Uterus (tissue), 4 donors: ENCODE results near the gene ABTB1. TPM values are rescaled to one million over a fixed set of nuclear protein-coding genes. Genes with fewer than 3 reads are reported as not detected.

Source experiments
- DNase-seq, 2 donors: peaks; one replicate each; pipeline ENCODE4 v3.0.0-alpha.2; 2019 to 2020
- H3K27ac ChIP-seq, 2 donors: fragments of 200-600 bp; sonication (generic); 1 replicate in 1 of 2; 2 replicates in 1 of 2; pipeline ENCODE4 v1.5.1; 2016 to 2018
- H3K27me3 ChIP-seq, 2 donors: fragments of 200-600 bp; sonication (generic); one replicate each; pipeline ENCODE4 v1.5.1; 2018 to 2019; ENCODE audit warnings: control low read depth in 1 of 2
- H3K36me3 ChIP-seq, 2 donors: fragments of 200-600 bp; sonication (generic); one replicate each; pipeline ENCODE4 v1.5.1; 2019; ENCODE audit warnings: control low read depth in 1 of 2
- H3K4me1 ChIP-seq, 2 donors: fragments of 200-600 bp; sonication (generic); one replicate each; pipeline ENCODE4 v1.5.1; 2018 to 2019; ENCODE audit warnings: control low read depth in 1 of 2
- H3K4me3 ChIP-seq, 2 donors: fragments of 200-600 bp; sonication (generic); 1 replicate in 1 of 2; 2 replicates in 1 of 2; pipeline ENCODE4 v1.5.1; 2018 to 2019; ENCODE audit warnings: mild to moderate bottlenecking in 1 of 2
- H3K9me3 ChIP-seq, 2 donors: fragments of 200-600 bp; sonication (generic); one replicate each; pipeline ENCODE4 v1.5.1; 2019; ENCODE audit warnings: control low read depth in 1 of 2
- CTCF ChIP-seq, 4 experiments: fragments of 200-600 bp in 2 of 4; fragments of 450-650 bp in 2 of 4; sonication (generic) in 2 of 4; IDR thresholded peaks; one replicate each; pipeline ENCODE4 v1.5.1; 2016 to 2019; ENCODE audit warnings: antibody characterized with exemption in 4 of 4, mild to moderate bottlenecking in 2 of 4, moderate library complexity in 1 of 4
- POLR2A ChIP-seq, 2 donors: fragments of 450-650 bp; IDR thresholded peaks; one replicate each; pipeline ENCODE4 v1.6.1; 2016; ENCODE audit warnings: antibody characterized with exemption in 2 of 2, mild to moderate bottlenecking in 1 of 2, moderate library complexity in 1 of 2
- intact Hi-C: fragments of 100-400 bp; cut with DNase I; formaldehyde crosslinking; loops from one replicate; pipeline ENCODE4 v1.15.1; 2023; ENCODE audit warnings: low total_unique reads
- total RNA-seq, 4 donors: library from RNA; depleted of rRNA in 3 of 4; stranded (reverse); fragments of >200 nt in 3 of 4; gene quantifications; one replicate each; pipeline versions ENCODE4 v1.1.0 to v1.2.4, GENCODE V29; 2014 to 2023
- donor health status: DM: yes; HTN: yes; CAD: no.

Gene ABTB1
- total RNA-seq, 4 donors from 2014 or later: 14.4 to 42.8 (median 28.8) TPM

- intact Hi-C loops: no loop called here
- Histone ChIP-seq H3K27ac (no peak overlapping the region), H3K4me1 (no peaks in the 10 kb centered on the region), H3K27me3 (no peaks in the 10 kb centered on the region), H3K9me3 (no peaks in the 10 kb centered on the region), H3K36me3 (no peaks in the 10 kb centered on the region), H3K4me3 (no peak overlapping the region)
- DNase-seq: no peak
- no peak for TF ChIP-seq CTCF (IDR thresholded peaks at IDR 0.05)
- no peak for TF ChIP-seq POLR2A (IDR thresholded peaks at IDR 0.05)
Observed at GRCh38 chr3:127637546-127637945, 35.2 kb upstream of the ABTB1 start.

- Histone ChIP-seq H3K27ac (no peak overlapping the region), H3K9me3 (no peaks in the 10 kb centered on the region), H3K4me3 (no peak overlapping the region), H3K36me3 (no peaks in the 10 kb centered on the region), H3K4me1 (no peaks in the 10 kb centered on the region), H3K27me3 (no peaks in the 10 kb centered on the region)
- TF ChIP-seq POLR2A (IDR thresholded peaks at IDR 0.05) (no peak), CTCF (IDR thresholded peaks at IDR 0.05) (no peak)
- no peak for DNase-seq
- intact Hi-C loops: no loop called here
Observed at GRCh38 chr3:127637971-127638370, 34.8 kb upstream of the ABTB1 start.

GRCh38 chr3:127639173-127640041 is 33.3 kb upstream of the ABTB1 start:
- no peak for DNase-seq

GRCh38 chr3:127640042-127640355 is 32.8 kb upstream of the ABTB1 start:
- no peaks in the 10 kb centered on the region for H3K36me3 ChIP-seq
- H3K4me1 ChIP-seq: no peaks in the 10 kb centered on the region
- no peak overlapping the region for H3K27ac ChIP-seq
- no peaks in the 10 kb centered on the region for H3K9me3 ChIP-seq
- H3K4me3 ChIP-seq: no peak overlapping the region
- no peak for DNase-seq
- intact Hi-C loops: no loop called here
- TF ChIP-seq POLR2A (IDR thresholded peaks at IDR 0.05) (no peak), CTCF (IDR thresholded peaks at IDR 0.05) (no peak)
- H3K27me3 ChIP-seq: no peaks in the 10 kb centered on the region

More at GRCh38 chr3:127639173-127640041, 33.3 kb upstream of the ABTB1 start:
- H3K4me3 ChIP-seq: no peak overlapping the region
- H3K36me3 ChIP-seq: no peaks in the 10 kb centered on the region
- H3K4me1 ChIP-seq: no peaks in the 10 kb centered on the region
- no peaks in the 10 kb centered on the region for H3K27me3 ChIP-seq
- H3K9me3 ChIP-seq: no peaks in the 10 kb centered on the region
- TF ChIP-seq POLR2A (IDR thresholded peaks at IDR 0.05) (no peak), CTCF (IDR thresholded peaks at IDR 0.05) (no peak)
- H3K27ac ChIP-seq: no peak overlapping the region
- intact Hi-C loops: no loop called here

GRCh38 chr3:127644641-127645370 is 27.9 kb upstream of the ABTB1 start:
- Histone ChIP-seq H3K9me3 (no peaks in the 10 kb centered on the region), H3K4me3 (no peak overlapping the region), H3K4me1 (no peaks in the 10 kb centered on the region), H3K27me3 (no peaks in the 10 kb centered on the region), H3K27ac (no peak overlapping the region), H3K36me3 (no peaks in the 10 kb centered on the region)
- intact Hi-C loops: no loop called here
- TF ChIP-seq POLR2A (IDR thresholded peaks at IDR 0.05): no peak
- DNase-seq: no peak
